ENCODE data around the gene ZFYVE9.
"Not testable (repeated sequence)": the region's sequence is repeated elsewhere in the genome, so short reads cannot be mapped to it uniquely, and the experiment has no call there.

The ZFYVE9 gene

GRCh38 chr1:52123622-52124021 is 18.3 kb upstream of the ZFYVE9 start:
- H3K4me1 ChIP-seq (ENCODE audit: control insufficient read depth, insufficient read depth, low read length): peaks cover 14% of the 10 kb centered on the region
- no peaks in the 10 kb centered on the region for H3K36me3 ChIP-seq (ENCODE audit: control insufficient read depth, insufficient read depth, low read length)
- no peaks in the 10 kb centered on the region for H3K9me3 ChIP-seq (ENCODE audit: control insufficient read depth, insufficient read depth, low read depth, low read length)
- peaks cover 7% of the 10 kb centered on the region; the same call in 1 of the 2 replicates for H3K27me3 ChIP-seq (ENCODE audit: control insufficient read depth, insufficient read depth, low read length)
- no peak overlapping the region for H3K4me3 ChIP-seq (ENCODE audit: low read depth, low read length)
- no peak overlapping the region for H3K27ac ChIP-seq (ENCODE audit: low read depth, low read length)
- no peak overlapping the region for H3K9ac ChIP-seq (ENCODE audit: low read length)

- no peaks in the 10 kb centered on the region for H3K9me3 ChIP-seq (ENCODE audit: control insufficient read depth, insufficient read depth, low read depth, low read length)
- H3K9ac ChIP-seq (ENCODE audit: low read length): no peak overlapping the region
- peaks cover 14% of the 10 kb centered on the region; the same call in 1 of the 2 replicates for H3K27me3 ChIP-seq (ENCODE audit: control insufficient read depth, insufficient read depth, low read length)
- no peak overlapping the region for H3K27ac ChIP-seq (ENCODE audit: low read depth, low read length)
- no peaks in the 10 kb centered on the region for H3K4me1 ChIP-seq (ENCODE audit: control insufficient read depth, insufficient read depth, low read length)
- no peaks in the 10 kb centered on the region for H3K36me3 ChIP-seq (ENCODE audit: control insufficient read depth, insufficient read depth, low read length)
- H3K4me3 ChIP-seq (ENCODE audit: low read depth, low read length): no peak overlapping the region
Measured at GRCh38 chr1:52125736-52126359, 16.0 kb upstream of the ZFYVE9 start.

- Histone ChIP-seq H3K4me1 (ENCODE audit: control insufficient read depth, insufficient read depth, low read length) (no peaks in the 10 kb centered on the region), H3K27me3 (ENCODE audit: control insufficient read depth, insufficient read depth, low read length) (peaks cover 14% of the 10 kb centered on the region; the same call in 1 of the 2 replicates), H3K9ac (ENCODE audit: low read length) (no peak overlapping the region), H3K9me3 (ENCODE audit: control insufficient read depth, insufficient read depth, low read depth, low read length) (no peaks in the 10 kb centered on the region), H3K4me3 (ENCODE audit: low read depth, low read length) (no peak overlapping the region), H3K27ac (ENCODE audit: low read depth, low read length) (no peak overlapping the region), H3K36me3 (ENCODE audit: control insufficient read depth, insufficient read depth, low read length) (no peaks in the 10 kb centered on the region)
Measured at GRCh38 chr1:52127181-52128180, 14.4 kb upstream of the ZFYVE9 start.

GRCh38 chr1:52139817-52140540 is 1.9 kb upstream of the ZFYVE9 start:
- Histone ChIP-seq H3K9me3 (ENCODE audit: control insufficient read depth, insufficient read depth, low read depth, low read length) (no peaks in the 10 kb centered on the region), H3K27ac (ENCODE audit: low read depth, low read length) (no peak overlapping the region), H3K4me1 (ENCODE audit: control insufficient read depth, insufficient read depth, low read length) (no peaks in the 10 kb centered on the region), H3K36me3 (ENCODE audit: control insufficient read depth, insufficient read depth, low read length) (no peaks in the 10 kb centered on the region), H3K9ac (ENCODE audit: low read length) (no peak overlapping the region), H3K27me3 (ENCODE audit: control insufficient read depth, insufficient read depth, low read length) (peaks cover 7% of the 10 kb centered on the region; the same call in 1 of the 2 replicates), H3K4me3 (ENCODE audit: low read depth, low read length) (no peak overlapping the region)

GRCh38 chr1:52140633-52141512 is 1.0 kb upstream of the ZFYVE9 start:
- Histone ChIP-seq H3K36me3 (ENCODE audit: control insufficient read depth, insufficient read depth, low read length) (no peaks in the 10 kb centered on the region), H3K27ac (ENCODE audit: low read depth, low read length) (no peak overlapping the region), H3K4me3 (ENCODE audit: low read depth, low read length) (peak overlapping the region; percentile 89), H3K9me3 (ENCODE audit: control insufficient read depth, insufficient read depth, low read depth, low read length) (no peaks in the 10 kb centered on the region), H3K9ac (ENCODE audit: low read length) (no peak overlapping the region), H3K4me1 (ENCODE audit: control insufficient read depth, insufficient read depth, low read length) (no peaks in the 10 kb centered on the region), H3K27me3 (ENCODE audit: control insufficient read depth, insufficient read depth, low read length) (peaks cover 7% of the 10 kb centered on the region; the same call in 1 of the 2 replicates)

- Histone ChIP-seq H3K27me3 (ENCODE audit: control insufficient read depth, insufficient read depth, low read length) (peaks cover 7% of the 10 kb centered on the region; the same call in 1 of the 2 replicates), H3K4me1 (ENCODE audit: control insufficient read depth, insufficient read depth, low read length) (no peaks in the 10 kb centered on the region), H3K4me3 (ENCODE audit: low read depth, low read length) (peak overlapping the region; percentile 89), H3K36me3 (ENCODE audit: control insufficient read depth, insufficient read depth, low read length) (no peaks in the 10 kb centered on the region), H3K9ac (ENCODE audit: low read length) (peak overlapping the region; percentile 94), H3K27ac (ENCODE audit: low read depth, low read length) (peak overlapping the region; percentile 87), H3K9me3 (ENCODE audit: control insufficient read depth, insufficient read depth, low read depth, low read length) (no peaks in the 10 kb centered on the region)
Measured at GRCh38 chr1:52142220-52143183, 613 bp downstream of the ZFYVE9 start.

GRCh38 chr1:52145137-52145536 is 3.2 kb downstream of the ZFYVE9 start:
- Histone ChIP-seq H3K4me1 (ENCODE audit: control insufficient read depth, insufficient read depth, low read length) (no peaks in the 10 kb centered on the region), H3K27ac (ENCODE audit: low read depth, low read length) (no peak overlapping the region), H3K27me3 (ENCODE audit: control insufficient read depth, insufficient read depth, low read length) (peaks cover 7% of the 10 kb centered on the region; the same call in 1 of the 2 replicates), H3K9me3 (ENCODE audit: control insufficient read depth, insufficient read depth, low read depth, low read length) (no peaks in the 10 kb centered on the region), H3K4me3 (ENCODE audit: low read depth, low read length) (no peak overlapping the region), H3K36me3 (ENCODE audit: control insufficient read depth, insufficient read depth, low read length) (no peaks in the 10 kb centered on the region), H3K9ac (ENCODE audit: low read length) (no peak overlapping the region)

GRCh38 chr1:52150445-52150844 is 8.6 kb downstream of the ZFYVE9 start:
- H3K27me3 ChIP-seq (ENCODE audit: control insufficient read depth, insufficient read depth, low read length); H3K4me3 ChIP-seq (ENCODE audit: low read depth, low read length); H3K9me3 ChIP-seq (ENCODE audit: control insufficient read depth, insufficient read depth, low read depth, low read length); H3K4me1 ChIP-seq (ENCODE audit: control insufficient read depth, insufficient read depth, low read length); H3K9ac ChIP-seq (ENCODE audit: low read length); H3K27ac ChIP-seq (ENCODE audit: low read depth, low read length); H3K36me3 ChIP-seq (ENCODE audit: control insufficient read depth, insufficient read depth, low read length): not testable (repeated sequence)

- Histone ChIP-seq H3K27ac (ENCODE audit: low read depth, low read length) (no peak overlapping the region), H3K27me3 (ENCODE audit: control insufficient read depth, insufficient read depth, low read length) (no peaks in the 10 kb centered on the region), H3K4me1 (ENCODE audit: control insufficient read depth, insufficient read depth, low read length) (no peaks in the 10 kb centered on the region), H3K9me3 (ENCODE audit: control insufficient read depth, insufficient read depth, low read depth, low read length) (no peaks in the 10 kb centered on the region), H3K9ac (ENCODE audit: low read length) (no peak overlapping the region), H3K36me3 (ENCODE audit: control insufficient read depth, insufficient read depth, low read length) (no peaks in the 10 kb centered on the region), H3K4me3 (ENCODE audit: low read depth, low read length) (no peak overlapping the region)
Measured at GRCh38 chr1:52150946-52151345, 9.1 kb downstream of the ZFYVE9 start.

All from HUES6 (cell line).